ENCODE data around the gene CMSS1.

Gene CMSS1

DNA sequence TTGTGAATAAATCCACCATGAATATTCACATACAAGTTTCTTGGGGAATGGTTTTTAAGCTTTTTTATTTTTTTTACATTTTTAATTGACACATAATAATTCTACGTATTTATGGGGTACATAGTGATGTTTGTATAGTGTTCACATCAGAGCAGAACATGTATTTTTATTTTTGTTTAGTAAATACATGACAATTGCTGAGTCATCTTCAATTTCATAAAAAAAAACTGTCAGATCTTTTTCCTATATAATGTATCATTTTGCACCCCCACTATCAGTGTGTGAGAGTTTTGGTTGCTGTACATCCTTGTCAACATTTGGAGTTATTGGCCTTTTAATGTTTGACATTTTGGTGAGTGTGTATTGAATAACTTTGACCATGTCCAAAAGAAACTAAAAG is 336.5 kb downstream of the CMSS1 start:
- no peak for DNase-seq

DNA sequence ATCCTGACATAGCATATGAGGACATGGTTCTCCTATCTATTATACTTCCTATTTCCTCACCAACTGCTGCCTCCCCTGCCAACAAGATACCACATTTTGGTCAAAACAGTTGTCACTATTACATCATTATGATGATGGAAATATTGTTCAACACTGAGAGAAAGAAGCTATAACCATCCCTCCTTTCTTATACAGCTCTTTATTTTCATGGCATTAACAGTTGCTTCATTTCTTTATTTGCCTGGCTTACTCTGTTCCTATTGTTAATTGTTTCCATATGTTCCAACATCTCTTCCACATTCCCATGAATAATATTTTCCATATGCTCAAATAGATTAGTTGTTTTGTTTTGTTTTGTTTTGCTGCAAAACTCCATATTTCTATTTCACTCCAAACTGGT is 337.5 kb downstream of the CMSS1 start:
- DNase-seq: no peak

DNA sequence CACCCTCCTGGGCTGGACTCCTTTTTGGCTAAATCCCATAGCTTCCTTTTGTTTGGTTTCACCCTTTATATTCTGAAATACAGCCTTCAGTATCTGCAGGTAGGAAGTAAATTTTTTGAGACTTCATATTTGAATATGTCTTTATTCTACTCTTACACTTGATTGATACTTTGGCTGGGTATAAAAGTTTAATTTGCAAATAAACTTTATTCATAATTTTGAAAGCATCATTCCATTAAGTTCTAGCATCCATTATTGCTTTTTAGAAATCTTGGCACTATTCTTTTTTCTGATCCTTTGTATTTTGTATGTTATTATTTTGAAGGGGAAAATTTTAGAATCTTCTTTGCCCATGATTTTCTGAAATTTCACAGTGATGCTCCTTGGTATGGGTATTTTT is 337.9 kb downstream of the CMSS1 start:
- no peak for DNase-seq

DNA sequence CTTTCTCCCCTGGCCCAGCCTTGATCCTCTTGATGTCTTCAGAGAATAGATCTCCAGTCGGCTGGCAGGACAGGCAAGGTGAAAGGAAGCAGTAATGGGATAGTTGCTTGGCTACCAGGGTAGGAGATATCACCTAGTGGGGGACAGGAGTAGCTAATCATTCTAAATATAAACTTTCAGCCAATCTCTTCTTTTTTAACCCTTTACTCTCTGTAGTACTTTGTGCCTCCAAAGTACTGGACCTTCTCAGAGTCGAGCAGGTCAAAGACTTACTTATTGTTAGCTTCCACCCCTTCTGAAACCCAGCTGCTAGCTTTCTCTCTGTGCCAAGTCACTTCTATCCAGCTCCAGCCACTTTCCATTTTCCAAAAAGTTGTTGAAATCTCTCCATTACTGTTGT is 340.0 kb downstream of the CMSS1 start:
- no peak for DNase-seq

DNA sequence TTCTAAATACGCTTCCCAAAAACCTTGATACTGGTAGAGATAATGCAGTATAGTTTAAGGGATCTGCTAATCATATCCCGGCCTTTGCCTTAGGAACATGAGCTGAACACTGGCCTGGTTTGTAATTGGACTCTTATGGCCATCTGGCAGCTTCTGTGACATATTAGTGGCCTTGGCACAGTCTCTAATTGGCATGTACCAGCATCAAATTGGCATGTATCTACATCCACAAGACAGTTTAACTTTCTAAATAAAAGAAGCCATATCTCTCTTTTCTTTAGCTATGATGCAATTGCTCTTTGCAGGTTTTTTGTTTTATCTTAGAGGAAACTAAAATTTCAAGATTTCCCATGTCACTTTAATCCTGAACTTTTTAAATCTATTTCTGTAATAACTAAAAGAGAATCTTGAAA is 341.3 kb downstream of the CMSS1 start:
- peak; percentile 78 to 90 for DNase-seq

DNA sequence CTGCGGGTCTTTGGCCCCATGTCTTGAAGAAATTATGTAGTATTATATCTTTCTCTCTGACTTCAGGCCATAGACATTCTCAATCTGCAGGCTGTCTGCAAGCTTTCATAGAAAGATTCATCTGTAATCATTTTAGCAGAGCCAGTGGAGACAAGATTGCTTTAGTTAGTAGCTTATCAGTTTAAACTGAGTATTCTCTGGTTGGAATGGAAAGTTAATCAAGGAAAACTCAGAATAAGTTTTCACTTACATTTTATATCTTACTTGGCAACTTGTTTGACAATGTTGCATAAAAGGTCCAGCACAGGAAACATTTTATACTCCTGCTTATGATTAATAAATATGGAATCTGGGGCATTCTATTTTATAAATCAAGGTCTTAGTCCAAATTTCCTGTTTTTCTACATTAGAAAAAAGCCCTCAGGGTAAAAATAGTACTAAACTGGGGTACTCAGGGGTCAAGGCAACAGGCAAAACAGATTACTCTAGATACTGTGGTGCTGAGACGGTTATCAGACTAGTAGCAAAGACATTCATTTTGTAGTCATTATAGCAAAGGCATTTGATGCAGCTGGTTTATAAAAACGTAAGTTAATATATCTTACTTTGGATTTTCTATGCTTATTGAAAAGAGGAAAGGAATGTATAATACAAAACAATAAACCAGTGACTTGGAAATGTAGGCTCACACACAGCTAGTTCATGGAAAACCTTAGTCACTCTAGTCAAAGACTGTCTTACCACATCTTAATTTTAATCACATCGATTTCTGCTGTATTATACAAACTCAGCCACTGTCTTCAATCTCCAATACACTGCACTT is 341.9 kb downstream of the CMSS1 start:
- no peak for DNase-seq

DNA sequence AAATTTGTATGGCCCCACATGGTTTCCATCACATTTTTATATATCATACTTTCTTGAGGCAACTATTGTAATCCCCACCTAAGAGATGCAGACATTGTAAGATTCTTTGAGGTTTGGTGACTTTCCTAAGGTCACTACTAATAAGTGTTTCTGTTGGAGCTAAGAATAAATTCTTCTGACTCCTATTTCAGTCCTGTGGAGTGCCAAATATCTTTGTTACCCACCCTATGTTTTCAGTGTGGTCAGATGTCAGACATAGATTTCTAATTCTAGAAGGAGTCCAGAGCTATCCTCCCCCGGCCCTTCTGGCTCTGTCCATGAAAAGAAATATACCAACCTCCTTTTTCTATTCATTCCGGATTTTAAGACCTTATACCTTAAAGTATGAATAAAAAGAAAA is 342.9 kb downstream of the CMSS1 start:
- DNase-seq: no peak

DNA sequence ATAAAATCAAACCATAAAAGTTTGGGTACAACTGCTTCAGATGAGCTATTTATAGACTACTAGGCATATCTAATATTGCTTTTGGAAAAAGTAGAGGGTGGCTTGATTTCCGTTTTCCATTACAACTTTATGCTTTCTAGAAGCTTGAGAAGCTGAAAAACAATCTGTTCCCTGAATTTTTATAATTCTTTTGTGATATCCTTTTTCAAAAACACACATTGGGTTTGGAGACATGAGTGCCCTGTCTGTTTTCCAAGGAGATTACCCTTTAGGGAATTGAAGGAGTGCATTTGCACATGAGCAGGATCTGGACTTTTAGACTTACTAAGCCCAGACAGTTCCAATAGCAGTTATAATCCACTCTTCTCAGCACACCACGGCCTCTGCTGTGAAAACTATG is 346.1 kb downstream of the CMSS1 start:
- DNase-seq: no peak

DNA sequence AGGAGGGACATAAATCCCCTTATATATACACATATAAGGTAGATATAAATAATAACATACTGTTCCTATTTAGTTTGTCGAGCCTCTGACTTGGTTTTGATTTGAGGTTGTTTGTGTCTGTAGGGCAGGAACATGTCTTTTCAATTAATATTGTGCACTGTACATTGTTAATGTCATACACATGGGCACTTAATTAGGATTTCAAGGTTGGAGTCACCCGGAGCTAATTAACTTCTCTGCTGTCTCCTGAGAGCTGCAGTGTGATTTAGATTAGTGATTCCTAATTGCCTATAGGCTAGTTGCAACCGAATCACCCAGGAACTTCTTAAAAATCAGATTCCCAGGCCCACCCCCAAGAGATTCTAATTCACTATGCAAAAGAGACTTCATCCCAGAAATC is 347.1 kb downstream of the CMSS1 start:
- DNase-seq: no peak

DNA sequence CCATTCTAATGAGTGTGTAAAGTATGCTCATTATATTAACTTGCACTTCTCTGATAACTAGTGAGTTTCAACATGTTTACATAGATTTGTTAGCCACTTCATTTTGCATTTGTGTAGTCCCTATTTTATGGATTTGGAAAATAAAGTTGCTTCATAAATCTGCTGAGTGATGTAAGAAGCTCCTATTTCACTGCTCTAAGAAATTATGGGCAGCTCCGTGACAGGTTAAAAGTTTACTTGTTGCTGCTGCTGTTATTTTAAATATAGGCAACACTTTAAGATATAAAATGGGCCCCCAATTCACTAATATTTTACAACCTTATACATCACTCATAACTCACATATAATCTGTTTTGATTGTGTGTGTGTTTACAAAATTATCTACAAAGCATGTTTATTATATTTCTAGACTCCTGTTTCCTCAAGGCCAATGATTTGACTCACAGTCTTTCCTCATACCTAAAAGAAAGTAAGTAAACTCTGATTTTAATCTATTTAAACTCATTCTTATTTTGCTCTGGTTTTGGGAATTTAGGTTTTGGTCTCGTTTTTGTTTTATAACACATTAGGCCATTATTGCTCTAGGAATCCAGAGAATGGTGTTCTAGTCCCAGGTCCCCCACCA is 348.4 kb downstream of the CMSS1 start:
- no peak for DNase-seq

DNA sequence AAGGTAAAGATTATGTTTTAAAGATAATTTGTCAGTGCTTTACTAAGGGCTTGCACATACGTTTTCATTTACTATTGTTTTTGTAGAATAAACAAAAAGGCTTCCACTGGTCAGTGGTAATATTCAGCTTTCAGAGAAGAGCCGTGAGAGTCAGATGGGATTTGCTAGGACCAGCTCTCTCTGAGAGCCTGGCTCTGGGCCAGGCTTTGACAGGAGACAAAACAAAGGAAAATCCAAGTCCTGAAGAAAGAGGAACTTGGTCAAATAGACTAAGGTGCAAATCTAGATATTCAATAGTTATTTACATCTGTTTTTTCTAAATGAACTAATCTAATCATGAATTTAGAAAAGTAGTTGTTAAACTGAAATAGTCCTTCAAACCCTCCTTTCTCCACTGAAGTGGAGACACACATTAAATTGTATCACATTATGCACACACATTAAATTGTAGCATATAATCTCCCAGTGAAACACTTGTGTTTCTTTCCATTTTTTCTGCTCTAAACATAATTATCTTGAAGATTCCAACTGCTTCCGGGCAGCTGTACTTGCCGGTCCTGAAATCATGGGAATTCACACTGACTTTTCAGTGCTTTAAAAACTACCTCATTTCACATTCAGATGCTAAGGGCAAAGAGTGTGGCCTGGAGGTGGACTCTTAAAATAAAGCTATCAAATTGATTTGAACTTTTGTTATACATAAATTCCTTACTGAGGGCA is 351.7 kb downstream of the CMSS1 start:
- DNase-seq: peak in 1 of 2 experiments; percentile 12

DNA sequence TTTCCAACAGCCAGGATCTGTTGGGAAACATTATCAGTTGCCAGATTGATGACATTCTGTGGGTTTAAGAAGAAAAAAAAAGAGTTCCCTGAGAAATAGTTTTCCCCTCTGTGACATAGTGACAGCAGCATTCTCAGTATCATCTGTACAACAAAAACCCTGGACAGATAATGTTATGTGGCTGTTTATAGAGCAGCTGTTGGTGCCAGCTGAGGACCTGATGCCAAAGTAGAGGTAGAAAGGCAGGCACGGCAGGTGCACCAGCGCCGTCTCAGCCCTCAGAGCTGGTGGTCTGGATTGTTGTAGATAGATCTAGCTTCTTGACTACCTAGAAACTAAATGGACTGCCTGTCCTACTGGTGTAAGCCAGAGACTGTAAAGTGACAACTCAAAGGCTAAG is 352.8 kb downstream of the CMSS1 start:
- DNase-seq: no peak

DNA sequence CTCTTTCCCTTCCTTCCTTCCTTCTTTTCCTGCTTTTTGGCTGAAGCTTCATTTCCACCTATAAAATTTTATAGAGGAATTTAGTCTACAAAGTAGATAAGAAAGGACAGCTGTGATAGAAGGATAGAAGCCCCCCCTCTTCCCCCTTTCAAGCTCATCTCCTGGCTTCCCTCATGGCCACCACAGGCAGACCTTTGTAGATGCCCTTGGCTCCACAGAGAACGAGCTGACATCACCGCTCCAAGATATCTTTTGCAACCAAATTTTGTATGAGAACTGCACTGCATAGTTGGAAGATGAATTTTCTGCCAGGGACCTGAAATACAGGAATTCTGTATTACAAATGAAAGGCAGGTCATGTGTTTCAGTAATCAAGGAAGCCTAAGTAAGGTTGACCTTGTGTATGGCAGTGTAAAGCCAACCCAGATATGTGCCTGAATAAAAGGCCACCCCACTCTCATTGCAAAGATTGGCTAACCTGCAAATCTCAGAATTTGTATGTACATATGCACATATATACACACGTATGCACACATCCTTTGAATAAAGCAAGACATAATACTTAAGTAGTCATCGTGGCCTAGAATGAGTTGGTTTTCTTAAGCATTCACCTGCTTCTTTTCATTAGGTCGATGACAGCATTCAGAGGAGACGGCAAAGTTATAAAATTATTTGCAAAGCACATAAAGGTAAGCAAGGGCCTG is 353.7 kb downstream of the CMSS1 start:
- DNase-seq: no peak

DNA sequence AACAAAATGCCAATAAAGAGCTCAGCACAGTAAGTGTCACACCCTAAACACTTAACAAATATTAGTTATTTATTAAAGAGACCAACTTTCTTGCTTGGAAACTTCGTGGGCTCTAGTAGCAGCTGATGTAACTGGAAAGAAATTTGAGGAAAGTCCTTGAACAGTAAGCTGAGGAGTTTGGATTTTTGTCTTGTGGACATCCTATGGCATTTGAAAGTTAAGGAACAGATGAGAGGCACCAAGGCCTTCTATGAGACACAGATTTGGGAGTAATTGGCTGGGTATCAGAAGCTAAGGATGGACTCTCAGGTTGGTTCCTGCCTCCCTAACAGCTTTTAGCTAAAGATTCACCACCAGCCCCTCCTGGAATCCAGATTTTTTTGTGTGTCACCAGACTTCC is 356.3 kb downstream of the CMSS1 start:
- DNase-seq: no peak

DNA sequence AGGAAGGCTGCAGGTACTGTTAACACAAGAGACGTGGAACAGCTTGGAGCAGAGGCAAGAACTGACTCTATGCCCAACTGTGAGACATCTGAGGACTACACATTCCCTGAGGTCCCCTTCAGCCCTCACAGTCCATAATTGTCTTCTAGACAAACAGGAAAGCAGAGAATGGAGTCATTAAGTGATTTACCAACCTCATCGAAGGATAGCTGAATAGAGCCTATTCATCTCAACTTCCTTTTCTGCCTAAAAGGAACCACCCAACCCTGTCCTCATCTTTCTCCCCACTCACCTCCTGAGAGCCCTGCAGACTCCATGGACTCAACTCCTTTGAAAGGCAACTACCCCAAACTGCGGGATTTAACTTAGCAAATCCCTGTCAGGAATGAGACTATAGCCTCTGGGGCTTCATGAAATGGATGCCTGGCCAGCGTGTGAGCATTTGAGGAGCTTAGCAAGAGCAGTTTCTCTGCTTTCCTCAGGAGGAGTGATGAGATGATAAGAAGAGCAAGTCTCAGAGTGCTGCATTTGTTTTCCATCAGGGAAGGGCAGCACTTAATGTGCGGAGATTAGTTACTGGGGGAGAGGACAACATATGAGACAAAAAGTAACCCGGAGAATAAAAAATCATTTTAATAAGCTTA is 358.1 kb downstream of the CMSS1 start:
- DNase-seq: peak; percentile 4 to 21

DNA sequence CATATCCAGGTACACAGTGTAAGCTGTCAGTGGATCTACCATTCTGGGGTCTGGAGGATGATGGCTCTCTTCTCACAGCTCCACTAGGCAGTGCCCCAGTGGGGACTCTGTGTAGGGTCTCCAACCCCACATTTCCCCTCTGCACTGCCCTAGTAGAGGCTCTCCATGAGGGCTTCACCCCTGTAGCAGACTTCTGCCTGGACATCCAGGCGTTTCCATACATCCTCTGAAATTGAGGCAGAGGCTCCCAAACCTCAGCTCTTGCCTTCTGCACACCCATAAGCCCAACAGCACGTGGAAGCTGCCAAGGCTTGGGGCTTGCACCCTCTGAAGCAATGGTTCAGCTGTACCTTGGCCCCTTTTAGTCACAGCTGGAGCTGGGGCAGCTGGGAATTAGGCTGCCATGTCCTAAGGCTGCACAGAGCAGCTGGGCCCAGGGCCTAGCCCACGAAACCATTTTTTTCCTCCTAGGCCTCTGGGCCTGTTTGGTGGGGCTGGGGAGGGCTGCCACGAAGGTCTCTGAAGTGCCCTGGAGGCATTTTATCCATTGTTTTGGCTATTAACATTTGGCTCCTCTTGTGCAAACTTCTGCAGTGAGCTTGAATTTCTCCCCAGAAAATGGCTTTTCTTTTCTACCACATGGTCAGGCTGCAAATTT is 362.2 kb downstream of the CMSS1 start:
- DNase-seq: no peak

DNA sequence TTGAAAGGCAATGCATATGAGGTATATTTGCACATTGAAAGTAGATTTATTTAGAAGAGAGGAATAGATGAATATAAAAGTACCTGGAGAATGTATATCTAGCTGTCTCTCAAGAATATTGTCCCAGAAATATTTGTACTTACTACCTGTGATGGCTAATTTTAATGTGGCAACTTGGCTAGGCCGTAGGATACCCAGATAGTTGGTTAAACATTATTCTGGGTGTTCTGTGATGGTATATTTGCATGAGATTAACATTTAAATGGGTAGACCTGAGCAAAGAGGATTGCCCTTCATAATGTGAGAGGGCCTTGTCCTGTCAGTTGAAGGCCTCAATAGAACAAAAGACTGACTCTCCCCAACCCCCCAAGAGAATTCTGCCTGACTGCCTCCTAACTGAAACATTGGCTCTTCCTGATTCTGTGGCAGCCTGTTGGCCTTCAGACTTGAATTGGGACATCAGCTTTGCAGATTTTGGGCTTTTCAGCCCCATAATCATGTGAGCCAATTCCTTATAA is 366.0 kb downstream of the CMSS1 start:
- DNase-seq: no peak

DNA sequence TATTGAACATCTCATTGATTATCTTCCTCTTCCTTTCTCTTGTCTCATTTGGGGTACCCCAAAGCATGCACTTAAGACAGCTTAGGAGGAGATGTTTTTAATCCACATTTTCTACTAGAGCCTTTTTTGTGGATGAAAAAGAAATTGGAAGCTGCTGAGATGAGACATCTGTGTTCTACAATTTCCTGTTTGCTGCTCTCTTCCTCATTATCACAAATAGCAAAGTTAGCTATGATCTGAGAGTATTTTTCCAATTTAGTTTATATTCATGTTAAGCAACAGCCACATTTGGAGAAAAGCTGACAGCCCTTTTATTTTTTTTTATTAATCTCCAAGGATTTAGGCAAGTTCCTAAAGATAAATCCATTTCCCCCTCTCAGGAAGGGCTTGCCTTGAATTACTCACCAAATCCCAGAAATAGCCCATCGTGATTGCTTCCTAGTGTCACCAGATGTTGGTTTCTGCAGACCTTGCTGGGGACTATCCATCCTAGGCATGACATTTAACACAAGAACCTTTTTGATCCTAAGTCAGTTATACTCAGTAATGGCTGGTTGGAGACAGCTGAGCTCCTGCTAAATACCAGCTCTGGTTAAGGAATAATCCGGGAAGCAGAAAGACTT is 367.4 kb downstream of the CMSS1 start:
- no peak for DNase-seq

DNA sequence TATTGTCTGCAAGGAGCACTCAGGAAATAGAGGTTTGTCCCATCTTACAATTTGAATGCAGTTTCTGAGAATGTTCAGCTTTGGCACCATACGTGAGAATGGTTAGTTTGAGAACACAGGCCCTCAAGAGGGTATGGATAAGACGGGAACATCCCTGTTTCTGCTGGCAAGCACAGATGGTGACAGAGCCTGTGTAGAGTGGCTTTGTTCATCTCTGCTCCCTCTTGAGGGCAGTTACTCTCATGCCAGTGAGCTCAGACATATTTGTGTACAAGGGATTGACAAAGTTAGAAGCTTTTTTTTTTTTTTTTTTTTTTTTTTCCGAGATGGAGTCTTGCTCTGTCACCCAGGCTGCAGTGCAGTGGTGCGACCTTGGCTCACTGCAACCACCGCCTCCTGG is 368.2 kb downstream of the CMSS1 start:
- no peak for DNase-seq

DNA sequence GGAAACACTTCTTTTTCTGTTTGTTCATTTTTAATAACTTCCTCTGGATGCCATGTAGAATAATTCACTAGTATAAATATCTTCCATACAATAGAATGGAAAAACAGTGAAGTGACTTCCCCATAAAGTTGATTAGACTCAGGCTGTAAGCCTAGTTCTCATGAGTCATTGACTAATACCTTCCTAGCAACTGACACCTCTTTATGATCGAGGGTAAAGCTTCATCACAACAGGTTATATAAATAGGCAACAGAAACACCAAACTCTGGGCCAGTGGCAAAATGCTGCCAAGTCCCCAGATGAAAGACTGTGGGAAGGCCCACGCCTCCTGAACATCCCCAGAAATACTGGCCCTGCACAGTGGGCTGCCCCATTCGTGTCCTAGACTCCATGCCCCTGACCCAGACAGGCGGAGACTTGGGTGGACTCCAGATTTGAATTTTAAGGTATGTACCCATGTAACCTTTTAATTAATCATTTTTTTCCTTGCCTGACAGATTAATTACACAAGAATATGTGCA is 371.8 kb downstream of the CMSS1 start:
- no peak for DNase-seq

DNA sequence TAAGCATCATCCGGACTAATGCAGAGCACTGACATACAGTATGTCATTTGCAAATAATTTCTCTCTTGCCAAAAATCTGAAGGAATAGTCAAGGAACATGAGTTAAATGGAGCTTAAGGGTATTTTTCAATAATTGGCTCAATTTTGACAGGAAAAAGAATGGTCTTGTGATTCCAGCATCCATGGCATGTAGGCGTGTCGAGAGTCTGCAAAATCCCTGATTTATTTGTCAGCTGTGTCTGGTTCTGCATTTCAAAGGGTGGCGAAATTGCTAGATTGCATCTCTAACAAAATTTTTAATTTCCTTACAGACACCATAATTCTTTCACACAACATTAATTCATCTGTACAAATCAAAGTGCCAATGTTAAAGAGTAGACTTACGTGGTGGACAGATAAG is 377.7 kb downstream of the CMSS1 start:
- DNase-seq: no peak
